OCI-LY1 (cell line): ENCODE data around the gene MSMB.

ENCODE experiments used
- H2AFZ ChIP-seq: fragments of 200-600 bp; sonication (generic), shearing (Covaris generic); 2 replicates; pipeline ENCODE4 v1.6.0; 2014; ENCODE audit warnings: antibody characterized with exemption, mild to moderate bottlenecking, low read length
- H3F3A ChIP-seq: fragments of 200-600 bp; sonication (generic), shearing (Covaris generic); 2 replicates; pipeline ENCODE4 v1.6.0; 2014; ENCODE audit warnings: mild to moderate bottlenecking, antibody characterized with exemption, low read length, moderate library complexity; ENCODE audit not compliant: insufficient read depth
- H3K27ac ChIP-seq: fragments of 200-600 bp; sonication (generic); 2 replicates; pipeline ENCODE4 v1.5.1; 2014; ENCODE audit warnings: low read length, mixed run types, mild to moderate bottlenecking, low read depth; ENCODE audit not compliant: poor library complexity, severe bottlenecking
- H3K27me3 ChIP-seq: fragments of 200-600 bp; sonication (generic); 2 replicates; pipeline ENCODE4 v1.6.0; 2014; ENCODE audit warnings: antibody characterized with exemption, mild to moderate bottlenecking, low read length, moderate library complexity; ENCODE audit not compliant: insufficient read depth
- H3K36me3 ChIP-seq: fragments of 200-600 bp; sonication (generic); 2 replicates; pipeline ENCODE4 v1.6.1; 2014; ENCODE audit warnings: mild to moderate bottlenecking, antibody characterized with exemption, low read length, moderate library complexity, mixed read lengths; ENCODE audit not compliant: insufficient read depth
- H3K4me1 ChIP-seq: fragments of 200-600 bp; sonication (generic); 2 replicates; pipeline ENCODE4 v1.5.1; 2014; ENCODE audit warnings: mild to moderate bottlenecking, low read length, moderate library complexity; ENCODE audit not compliant: insufficient read depth, severe bottlenecking
- H3K4me2 ChIP-seq: fragments of 200-600 bp; sonication (generic), shearing (Covaris generic); 2 replicates; pipeline ENCODE4 v1.6.1; 2014; ENCODE audit warnings: low read length
- H3K4me3 ChIP-seq: fragments of 200-600 bp; sonication (generic); 2 replicates; pipeline ENCODE4 v1.5.1; 2014; ENCODE audit warnings: low read length, low read depth, mild to moderate bottlenecking, mixed read lengths; ENCODE audit not compliant: poor library complexity, severe bottlenecking
- H3K79me2 ChIP-seq: fragments of 200-600 bp; shearing (Covaris generic); 2 replicates; pipeline ENCODE4 v1.6.1; 2016; ENCODE audit warnings: mixed run types, low read length, mixed read lengths; ENCODE audit not compliant: insufficient read depth
- H3K9ac ChIP-seq: fragments of 200-600 bp; sonication (generic), shearing (Covaris generic); 2 replicates; pipeline ENCODE4 v1.6.1; 2014; ENCODE audit warnings: mild to moderate bottlenecking, low read length, mixed read lengths
- H3K9me2 ChIP-seq: fragments of 200-600 bp; sonication (generic), shearing (Covaris generic); 2 replicates; pipeline ENCODE4 v1.6.1; 2014; ENCODE audit warnings: low read depth, mild to moderate bottlenecking, low read length, mixed read lengths
- H3K9me3 ChIP-seq: fragments of 200-600 bp; shearing (Covaris generic); 2 replicates; pipeline ENCODE4 v1.6.1; 2014; ENCODE audit warnings: low read length, mixed read lengths
- H4K20me1 ChIP-seq: fragments of 200-600 bp; sonication (generic), shearing (Covaris generic); 2 replicates; pipeline ENCODE4 v1.6.0; 2016; ENCODE audit warnings: mild to moderate bottlenecking, low read length; ENCODE audit not compliant: insufficient read depth
- EZH2 ChIP-seq: fragments of 200-600 bp; sonication (generic), shearing (Covaris generic); IDR thresholded peaks from 2 replicates; pipeline ENCODE4 v1.8.0; 2017; ENCODE audit warnings: borderline replicate concordance, mixed run types, mild to moderate bottlenecking, antibody characterized with exemption, low read length, moderate library complexity, mixed read lengths
- TF ChIP-seq, protein P1 (sequence below): fragments of 200-600 bp; sonication (generic), shearing (Covaris generic); IDR thresholded peaks from 2 replicates; pipeline ENCODE4 v1.5.1; 2017; ENCODE audit warnings: mild to moderate bottlenecking, antibody characterized with exemption, low read length, moderate library complexity, mixed read lengths

Gene MSMB

DNA sequence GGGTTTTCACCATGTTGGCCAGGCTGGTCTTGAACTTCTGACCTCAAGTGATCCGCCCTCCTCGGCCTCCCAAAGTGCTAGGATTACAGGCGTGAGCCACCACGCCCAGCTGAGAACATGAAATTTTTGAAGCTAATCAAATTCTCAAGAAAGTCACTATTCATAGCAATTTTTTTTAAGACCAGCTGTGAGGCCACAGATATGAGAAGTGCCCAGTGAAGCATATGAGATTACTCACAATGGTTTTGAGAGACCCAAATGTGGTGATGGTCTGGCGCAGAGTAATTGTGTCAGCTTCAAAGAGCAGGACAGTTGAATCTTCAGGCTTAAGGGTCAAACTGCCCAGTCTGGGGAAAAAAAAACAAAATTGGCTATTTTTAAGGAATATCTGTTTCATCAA lies 31.9 kb downstream of the MSMB start:
- H3K27ac ChIP-seq = no peak overlapping the region
- TF ChIP-seq, protein P1, sequence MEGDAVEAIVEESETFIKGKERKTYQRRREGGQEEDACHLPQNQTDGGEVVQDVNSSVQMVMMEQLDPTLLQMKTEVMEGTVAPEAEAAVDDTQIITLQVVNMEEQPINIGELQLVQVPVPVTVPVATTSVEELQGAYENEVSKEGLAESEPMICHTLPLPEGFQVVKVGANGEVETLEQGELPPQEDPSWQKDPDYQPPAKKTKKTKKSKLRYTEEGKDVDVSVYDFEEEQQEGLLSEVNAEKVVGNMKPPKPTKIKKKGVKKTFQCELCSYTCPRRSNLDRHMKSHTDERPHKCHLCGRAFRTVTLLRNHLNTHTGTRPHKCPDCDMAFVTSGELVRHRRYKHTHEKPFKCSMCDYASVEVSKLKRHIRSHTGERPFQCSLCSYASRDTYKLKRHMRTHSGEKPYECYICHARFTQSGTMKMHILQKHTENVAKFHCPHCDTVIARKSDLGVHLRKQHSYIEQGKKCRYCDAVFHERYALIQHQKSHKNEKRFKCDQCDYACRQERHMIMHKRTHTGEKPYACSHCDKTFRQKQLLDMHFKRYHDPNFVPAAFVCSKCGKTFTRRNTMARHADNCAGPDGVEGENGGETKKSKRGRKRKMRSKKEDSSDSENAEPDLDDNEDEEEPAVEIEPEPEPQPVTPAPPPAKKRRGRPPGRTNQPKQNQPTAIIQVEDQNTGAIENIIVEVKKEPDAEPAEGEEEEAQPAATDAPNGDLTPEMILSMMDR = no peak
- TF ChIP-seq EZH2 = no peak
- H3K4me3 ChIP-seq = no peak overlapping the region
- H3K4me1 ChIP-seq = peaks cover 11% of the 10 kb centered on the region
- H3K4me2 ChIP-seq = no peak overlapping the region
- peaks cover 75% of the 10 kb centered on the region for H3K36me3 ChIP-seq
- H3F3A ChIP-seq = no peaks in the 10 kb centered on the region
- no peaks in the 10 kb centered on the region for H3K9me2 ChIP-seq
- H3K79me2 ChIP-seq = peaks cover 36% of the 10 kb centered on the region
- no peaks in the 10 kb centered on the region for H3K9me3 ChIP-seq
- no peak overlapping the region for H3K9ac ChIP-seq
- no peaks in the 10 kb centered on the region for H4K20me1 ChIP-seq
- no peaks in the 10 kb centered on the region for H3K27me3 ChIP-seq
- H2AFZ ChIP-seq = no peak overlapping the region

DNA sequence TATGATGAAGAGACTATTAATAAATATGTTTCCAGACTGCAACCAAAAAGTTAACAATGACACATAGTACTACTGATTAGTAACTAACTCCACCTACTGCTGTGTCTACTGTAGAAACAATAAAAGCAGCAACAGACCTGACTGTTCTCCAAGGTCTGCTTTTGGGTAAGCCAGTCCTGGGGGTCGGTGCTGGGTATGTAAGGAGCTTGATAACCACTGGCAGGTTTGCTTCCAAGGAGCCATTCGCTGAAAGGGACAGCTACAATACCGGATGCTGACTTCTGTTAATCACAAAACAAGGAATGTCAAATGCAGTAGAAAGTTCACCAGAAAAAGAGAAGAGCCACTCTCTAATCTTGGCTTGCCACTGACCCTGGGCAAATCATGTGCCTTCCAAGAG lies 33.3 kb downstream of the MSMB start:
- TF ChIP-seq, protein P1 = no peak
- TF ChIP-seq EZH2 = no peak
- Histone ChIP-seq H3K9me2 (no peaks in the 10 kb centered on the region), H3K4me2 (no peak overlapping the region), H3K79me2 (peaks cover 21% of the 10 kb centered on the region), H3K27me3 (no peaks in the 10 kb centered on the region), H3K4me1 (no peaks in the 10 kb centered on the region), H3K9me3 (no peaks in the 10 kb centered on the region), H3F3A (no peaks in the 10 kb centered on the region), H3K9ac (no peak overlapping the region), H4K20me1 (no peaks in the 10 kb centered on the region), H2AFZ (no peak overlapping the region), H3K36me3 (peaks cover 83% of the 10 kb centered on the region), H3K27ac (no peak overlapping the region), H3K4me3 (no peak overlapping the region)

DNA sequence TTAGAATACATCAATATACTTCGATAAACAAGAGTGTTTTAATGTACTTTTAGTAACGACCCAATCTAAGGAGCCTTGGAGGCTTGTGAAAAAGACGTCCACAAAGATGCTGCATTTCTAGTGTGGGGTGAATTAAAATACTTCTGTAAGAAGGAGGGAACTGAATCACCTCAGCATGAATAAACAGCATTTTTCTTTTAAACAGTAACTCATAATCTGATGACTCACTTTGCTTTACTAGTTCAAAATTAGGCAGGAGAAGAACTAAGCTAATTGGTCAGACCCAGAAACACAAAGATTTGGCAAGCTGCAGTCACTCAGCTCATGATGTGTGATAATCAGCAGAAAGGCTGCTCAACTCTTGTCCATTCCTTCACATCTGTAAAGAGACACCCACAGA lies 39.9 kb downstream of the MSMB start:
- TF ChIP-seq, protein P1 = no peak
- TF ChIP-seq EZH2 = no peak
- Histone ChIP-seq H3K27me3 (no peaks in the 10 kb centered on the region), H3K9me3 (no peaks in the 10 kb centered on the region), H3K36me3 (peaks cover 99% of the 10 kb centered on the region), H3K4me2 (no peak overlapping the region), H3F3A (no peaks in the 10 kb centered on the region), H2AFZ (no peak overlapping the region), H3K9me2 (no peaks in the 10 kb centered on the region), H3K4me3 (no peak overlapping the region), H4K20me1 (no peaks in the 10 kb centered on the region), H3K27ac (no peak overlapping the region), H3K9ac (no peak overlapping the region), H3K79me2 (no peaks in the 10 kb centered on the region), H3K4me1 (no peaks in the 10 kb centered on the region)
